GM19043 (cell line): ENCODE results near the gene NFIL3.
"Not testable (repeated sequence)": the region's sequence is repeated elsewhere in the genome, so short reads cannot be mapped to it uniquely, and the experiment has no call there.

Experiments used
- ATAC-seq: cut with Tn5 transposase; IDR thresholded peaks from one replicate; pipeline ENCODE4 v1.9.1; 2021; ENCODE audit warnings: low read depth; ENCODE audit not compliant: unreplicated experiment

NFIL3 gene

GRCh38 chr9:91423785-91424402 is at the start of gene NFIL3:
Gene NFIL3, minus strand, starts transcription at chr9:91423832. Its CDS starts 13,098 bp downstream, at chr9:91410734.
- peak; percentile 77 for ATAC-seq

GRCh38 chr9:91471524-91471923 is 47.9 kb upstream of the NFIL3 start:
- ATAC-seq, result not testable (repeated sequence)

GRCh38 chr9:91465420-91465819 is 41.8 kb upstream of the NFIL3 start:
- no peak for ATAC-seq

GRCh38 chr9:91458906-91459305 is 35.3 kb upstream of the NFIL3 start:
- no peak for ATAC-seq

GRCh38 chr9:91452844-91453243 is 29.2 kb upstream of the NFIL3 start:
- ATAC-seq, result no peak

- no peak for ATAC-seq
Measured at GRCh38 chr9:91451431-91452270, 28.0 kb upstream of the NFIL3 start.

GRCh38 chr9:91445135-91445534 is 21.5 kb upstream of the NFIL3 start:
- no peak for ATAC-seq

GRCh38 chr9:91443994-91444392 is 20.4 kb upstream of the NFIL3 start:
- no peak for ATAC-seq

- no peak for ATAC-seq
Measured at GRCh38 chr9:91443321-91443993, 19.8 kb upstream of the NFIL3 start.

GRCh38 chr9:91436841-91437240 is 13.2 kb upstream of the NFIL3 start:
- no peak for ATAC-seq

GRCh38 chr9:91433180-91433579 is 9.5 kb upstream of the NFIL3 start:
- no peak for ATAC-seq

- no peak for ATAC-seq
Measured at GRCh38 chr9:91431485-91431884, 7.9 kb upstream of the NFIL3 start.

GRCh38 chr9:91429501-91429900 is 5.9 kb upstream of the NFIL3 start:
- ATAC-seq, result no peak

- no peak for ATAC-seq
Measured at GRCh38 chr9:91428927-91429351, 5.3 kb upstream of the NFIL3 start.

GRCh38 chr9:91428436-91428835 is 4.8 kb upstream of the NFIL3 start:
- no peak for ATAC-seq

- ATAC-seq, result no peak
Measured at GRCh38 chr9:91427873-91428272, 4.2 kb upstream of the NFIL3 start.

GRCh38 chr9:91426123-91426745 is 2.6 kb upstream of the NFIL3 start:
- ATAC-seq, result no peak

GRCh38 chr9:91425271-91425670 is 1.6 kb upstream of the NFIL3 start:
- no peak for ATAC-seq

GRCh38 chr9:91424403-91425176 is 958 bp upstream of the NFIL3 start:
- ATAC-seq, result peak; percentile 2
